Endothelial cell of umbilical vein (primary cell): ENCODE results near the gene DUSP22.

ENCODE experiments used
- EZH2 ChIP-seq: IDR thresholded peaks from 2 replicates; pipeline ENCODE4 v1.6.1; 2012; ENCODE audit warnings: borderline replicate concordance, low read depth, mild to moderate bottlenecking, moderate library complexity, low read length, inconsistent platforms; ENCODE audit not compliant: severe bottlenecking
- FOS ChIP-seq: IDR thresholded peaks from 2 replicates; pipeline ENCODE4 v1.6.1; 2011; ENCODE audit warnings: mild to moderate bottlenecking, low read length, moderate library complexity, borderline replicate concordance; ENCODE audit not compliant: insufficient read depth
- POLR2A ChIP-seq: IDR thresholded peaks from 2 replicates; pipeline ENCODE4 v1.6.1; 2012; ENCODE audit warnings: low read depth, mild to moderate bottlenecking, control low read depth, low read length

- no peak for TF ChIP-seq EZH2
- TF ChIP-seq POLR2A: no peak
- no peak for TF ChIP-seq FOS
Observed at GRCh38 chr6:352474-352873, 60.2 kb downstream of the DUSP22 start.
